Measurements from ENCODE around the gene KIAA0825. TPM values are rescaled to one million over a fixed set of nuclear protein-coding genes. Genes with fewer than 3 reads are reported as not detected.

Gene KIAA0825
- total and polyA plus RNA-seq, 2 of the 8 experiments (the other 6 are each of a cell fraction or from before 2014, with no cell fraction given) = 0.60 to 1.0 TPM

DNA sequence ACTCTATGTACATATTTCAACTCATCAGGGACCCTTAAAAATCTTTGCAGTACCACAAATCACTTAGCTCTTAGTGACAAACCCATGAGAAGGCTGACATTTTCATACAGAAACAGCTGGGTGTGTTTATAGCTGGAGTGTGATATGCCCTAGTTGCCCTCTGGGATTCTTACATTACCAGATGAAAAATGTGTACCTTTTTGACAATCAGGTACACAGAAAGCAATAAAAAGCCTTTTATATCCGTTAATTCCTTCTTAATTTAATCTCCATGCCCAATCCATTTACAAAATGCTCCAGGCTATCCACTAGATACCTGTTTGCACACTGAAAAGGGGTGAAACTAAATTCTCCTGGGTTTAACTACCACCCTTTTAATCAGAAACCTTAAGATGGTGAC is 222.9 kb downstream of the KIAA0825 start:
- Histone ChIP-seq H3K23ac (ENCODE audit: insufficient read length) (no peak overlapping the region), H3K36me3 (ENCODE audit: control insufficient read depth in 2 of 4, insufficient read depth in 4 of 4, low read length in 3 of 4) (no peaks in the 10 kb centered on the region; a peak in 1 of 8 replicates), H3K56ac (replicated peaks; ENCODE audit: insufficient read length, low read depth, low read length) (no peak overlapping the region), H3K4me1 (replicated peaks in 1 of 4; ENCODE audit: control insufficient read depth in 3 of 4, insufficient read depth in 4 of 4, low read length in 3 of 4) (peaks cover 0 to 8% (median 3%) of the 10 kb centered on the region in 4 experiments; a peak in 2 of 7 replicates), H3K27ac (ENCODE audit: low read depth, low read length) (no peak overlapping the region), H3K18ac (ENCODE audit: extremely low read depth, low read length) (no peak overlapping the region), H2AFZ (ENCODE audit: low read length) (no peak overlapping the region), H3K23me2 (ENCODE audit: low read depth, low read length) (no peaks in the 10 kb centered on the region), H2BK15ac (ENCODE audit: low read length) (no peak overlapping the region), H2BK5ac (ENCODE audit: low read depth, low read length) (no peak overlapping the region), H3K9me3 (ENCODE audit: insufficient read depth in 2 of 2, low read depth in 1 of 2, low read length in 1 of 2) (no peaks in the 10 kb centered on the region), H2BK20ac (ENCODE audit: low read length) (no peak overlapping the region), H3K4me3 (ENCODE audit: extremely low read depth in 1 of 4, insufficient read depth in 2 of 4, low read depth in 3 of 4, low read length in 4 of 4) (no peak overlapping the region), H4K5ac (ENCODE audit: insufficient read length, low read depth, low read length) (no peak overlapping the region), H3K4me2 (ENCODE audit: insufficient read depth in 1 of 2, low read depth in 2 of 2, low read length in 2 of 2) (no peak overlapping the region), H3K9ac (replicated peaks in 1 of 4; ENCODE audit: extremely low read depth in 1 of 4, low read depth in 3 of 4, low read length in 3 of 4) (no peak overlapping the region), H4K8ac (ENCODE audit: extremely low read depth, insufficient read depth, low read length) (no peak overlapping the region), H4K20me1 (replicated peaks in 1 of 2; ENCODE audit: control insufficient read depth in 1 of 2, insufficient read depth in 2 of 2, low read length in 2 of 2) (no peaks in the 10 kb centered on the region), H2AK5ac (ENCODE audit: low read depth, low read length) (no peak overlapping the region), H3K14ac (ENCODE audit: insufficient read length) (no peak overlapping the region), H3K27me3 (replicated peaks in 1 of 4; ENCODE audit: control insufficient read depth in 3 of 4, extremely low read depth in 1 of 4, insufficient read depth in 3 of 4, low read length in 3 of 4) (no peaks in the 10 kb centered on the region), H2BK12ac (ENCODE audit: low read depth, low read length) (no peak overlapping the region), H2BK120ac (replicated peaks; ENCODE audit: low read depth, low read length) (no peak overlapping the region), H4K91ac (replicated peaks; ENCODE audit: insufficient read length, low read length) (no peak overlapping the region), H3K79me2 (ENCODE audit: control insufficient read depth in 1 of 2, insufficient read depth in 2 of 2, low read length in 2 of 2) (no peaks in the 10 kb centered on the region), H3K4ac (replicated peaks; ENCODE audit: insufficient read length, low read depth, low read length) (no peak overlapping the region), H3K79me1 (ENCODE audit: low read depth, low read length) (no peaks in the 10 kb centered on the region)
- DNase-seq (ENCODE audit: low read depth in 1 of 2, low spot score in 2 of 2) (no peak), FAIRE-seq (no peak)
- TF ChIP-seq BCL11A (IDR thresholded peaks at IDR 0.05; ENCODE audit: low read depth in 2 of 2, low read length in 2 of 2) (no peak), TCF12 (IDR thresholded peaks at IDR 0.05; ENCODE audit: low read depth, low read length) (no peak), SUZ12 (IDR thresholded peaks at IDR 0.05; ENCODE audit: low read length) (no peak), CHD1 (IDR thresholded peaks at IDR 0.05; ENCODE audit: low read depth, low read length) (no peak), RBBP5 (IDR thresholded peaks at IDR 0.05; ENCODE audit: borderline replicate concordance, low read depth, low read length) (no peak), BRCA1 (IDR thresholded peaks at IDR 0.05; ENCODE audit: low read depth, low read length) (no peak), RAD21 (IDR thresholded peaks at IDR 0.05 in 1 of 2, conservative IDR thresholded peaks at IDR 0.05 in 1 of 2; ENCODE audit: low read depth in 2 of 2, low read length in 2 of 2) (no peak), YY1 (IDR thresholded peaks at IDR 0.05; ENCODE audit: low read depth, low read length) (no peak), TAF7 (optimal IDR thresholded peaks at IDR 0.05; ENCODE audit: borderline replicate concordance, low read depth, low read length) (no peak), EP300 (IDR thresholded peaks at IDR 0.05; ENCODE audit: borderline replicate concordance in 1 of 2, low read depth in 2 of 2, low read length in 2 of 2) (no peak), CHD2 (IDR thresholded peaks at IDR 0.05; ENCODE audit: low read length) (no peak), KDM5A (IDR thresholded peaks at IDR 0.05; ENCODE audit: low read length) (no peak)
- POLR2A ChIA-PET (ENCODE audit: partially characterized antibody) = no interaction called here
- CTCF ChIA-PET (ENCODE audit: partially characterized antibody) = no interaction called here
- 89% methylated on average over 1 of the region's 1 CpG; no CpG with 5 or more reads in 1 of the 2 experiments for WGBS, 2 experiments (ENCODE audit: extremely low coverage in 1 of 2, insufficient coverage in 1 of 2, insufficient read length in 1 of 2, insufficient replicate concordance in 2 of 2, low coverage in 1 of 2, low lambda C conversion rate in 2 of 2, missing lambda C conversion rate in 1 of 2)
